DND-41 (cell line): Measurements from ENCODE around the gene TMEM109.

ENCODE experiments used
- ATAC-seq: fragments of 200-7000 bp; cut with Tn5 transposase; 3 replicates; pipeline ENCODE4 v1.9.1; 2021; ENCODE audit warnings: low read depth; ENCODE audit not compliant: insufficient read depth
- DNase-seq: peaks from one replicate; pipeline ENCODE4 v3.0.0-alpha.2; 2020
- H2AFZ ChIP-seq: 2 replicates; pipeline ENCODE4 v1.6.0; 2012; ENCODE audit warnings: low read depth, low read length
- H3K27ac ChIP-seq: 2 replicates; pipeline ENCODE4 v1.5.1; 2012; ENCODE audit warnings: low read length, inconsistent platforms
- H3K27me3 ChIP-seq: fragments of 200-600 bp; sonication (generic); 2 replicates; pipeline ENCODE4 v1.6.0; 2012; ENCODE audit warnings: low read length, mild to moderate bottlenecking, inconsistent platforms; ENCODE audit not compliant: insufficient read depth, poor library complexity
- H3K36me3 ChIP-seq: 2 replicates; pipeline ENCODE4 v1.5.1; 2012; ENCODE audit warnings: low read length, inconsistent platforms; ENCODE audit not compliant: insufficient read depth
- H3K4me1 ChIP-seq: 2 replicates; pipeline ENCODE4 v1.5.1; 2012; ENCODE audit warnings: mild to moderate bottlenecking, low read length; ENCODE audit not compliant: insufficient read depth
- H3K4me2 ChIP-seq: 2 replicates; pipeline ENCODE4 v1.6.0; 2012; ENCODE audit warnings: mild to moderate bottlenecking, moderate library complexity, low read length, inconsistent platforms; ENCODE audit not compliant: insufficient read depth
- H3K4me3 ChIP-seq, 2 experiments: fragments of 200-600 bp in 1 of 2; shearing (Covaris generic) in 1 of 2; 2 replicates each; pipeline ENCODE4 v1.5.1; 2012 to 2016; ENCODE audit warnings: inconsistent platforms in 2 of 2, low read length in 2 of 2, mild to moderate bottlenecking in 2 of 2, low read depth in 1 of 2, moderate library complexity in 1 of 2
- H3K79me2 ChIP-seq: 2 replicates; pipeline ENCODE4 v1.6.0; 2012; ENCODE audit warnings: low read length, inconsistent platforms; ENCODE audit not compliant: insufficient read depth
- H3K9ac ChIP-seq: 2 replicates; pipeline ENCODE4 v1.6.0; 2012; ENCODE audit warnings: low read depth, mild to moderate bottlenecking, inconsistent platforms, low read length, moderate library complexity
- H3K9me3 ChIP-seq: 2 replicates; pipeline ENCODE4 v1.5.1; 2012; ENCODE audit warnings: low read length, moderate library complexity, mild to moderate bottlenecking, inconsistent platforms; ENCODE audit not compliant: insufficient read depth, severe bottlenecking
- H4K20me1 ChIP-seq: 2 replicates; pipeline ENCODE4 v1.6.0; 2012; ENCODE audit warnings: low read length; ENCODE audit not compliant: insufficient read depth
- CTCF ChIP-seq: IDR thresholded peaks from 2 replicates; pipeline ENCODE4 v1.5.1; 2012; ENCODE audit warnings: borderline replicate concordance, low read length, moderate library complexity, mild to moderate bottlenecking; ENCODE audit not compliant: poor library complexity, severe bottlenecking; ENCODE audit errors: extremely low read depth
- EZH2 ChIP-seq: IDR thresholded peaks from 3 replicates; pipeline ENCODE4 v1.6.1; 2012; ENCODE audit warnings: borderline replicate concordance, low read depth, mild to moderate bottlenecking, moderate library complexity, low read length, inconsistent platforms; ENCODE audit not compliant: severe bottlenecking

TMEM109 gene

GRCh38 chr11:60910711-60911380 lies 3.1 kb upstream of the TMEM109 start:
- Histone ChIP-seq H3K27me3 (no peaks in the 10 kb centered on the region), H3K4me1 (peaks cover 34% of the 10 kb centered on the region), H4K20me1 (peaks cover 15% of the 10 kb centered on the region), H3K4me3 (no peak overlapping the region), H2AFZ (no peak overlapping the region), H3K4me2 (no peak overlapping the region), H3K9me3 (no peaks in the 10 kb centered on the region), H3K79me2 (peaks cover 26% of the 10 kb centered on the region), H3K36me3 (peaks cover 2% of the 10 kb centered on the region), H3K9ac (no peak overlapping the region), H3K27ac (no peak overlapping the region)
- ATAC-seq (no peak), DNase-seq (no peak)
- no peak for TF ChIP-seq EZH2
- TF ChIP-seq CTCF = no peak

- H3K9me3 ChIP-seq = no peaks in the 10 kb centered on the region
- peaks cover 8% of the 10 kb centered on the region for H3K36me3 ChIP-seq
- H3K4me2 ChIP-seq = no peak overlapping the region
- peak overlapping the region; percentile 93; the same call in 1 of the 2 replicates for H2AFZ ChIP-seq
- no peak for TF ChIP-seq CTCF
- no peak for TF ChIP-seq EZH2
- H3K4me1 ChIP-seq = peaks cover 40% of the 10 kb centered on the region
- H3K9ac ChIP-seq = peak overlapping the region; percentile 84; the same call in 1 of the 2 replicates
- no peak overlapping the region for H3K27ac ChIP-seq
- ATAC-seq (no peak), DNase-seq (no peak)
- H3K27me3 ChIP-seq = no peaks in the 10 kb centered on the region
- H3K4me3 ChIP-seq = no peak overlapping the region
- peaks cover 27% of the 10 kb centered on the region for H4K20me1 ChIP-seq
- peaks cover 36% of the 10 kb centered on the region for H3K79me2 ChIP-seq
Measured at GRCh38 chr11:60912223-60912850, 1.6 kb upstream of the TMEM109 start.

- no peak for ATAC-seq
- H3K36me3 ChIP-seq = peaks cover 8% of the 10 kb centered on the region
- peaks cover 31% of the 10 kb centered on the region for H4K20me1 ChIP-seq
- peak overlapping the region; percentile 98 for H3K27ac ChIP-seq
- peak overlapping the region; percentile 93 for H2AFZ ChIP-seq
- H3K9me3 ChIP-seq = no peaks in the 10 kb centered on the region
- peak overlapping the region in 1 of 2 experiments; percentile 89; a peak in 3 of 4 replicates for H3K4me3 ChIP-seq
- peaks cover 43% of the 10 kb centered on the region for H3K79me2 ChIP-seq
- H3K4me2 ChIP-seq = peak overlapping the region; percentile 96
- no peak for TF ChIP-seq CTCF
- TF ChIP-seq EZH2 = no peak
- no peak for DNase-seq
- peak overlapping the region; percentile 84 for H3K9ac ChIP-seq
- no peaks in the 10 kb centered on the region for H3K27me3 ChIP-seq
- H3K4me1 ChIP-seq = peaks cover 36% of the 10 kb centered on the region
Measured at GRCh38 chr11:60912851-60913528, 968 bp upstream of the TMEM109 start.
